ENCODE measurements around the gene SMCO1. TPM values are rescaled to one million over a fixed set of nuclear protein-coding genes. Genes with fewer than 3 reads are reported as not detected.

SMCO1 gene
- total and polyA plus RNA-seq, 2 donors (not counting 3 experiments of a cell fraction or from before 2014, with no cell fraction given), result not detected

DNA sequence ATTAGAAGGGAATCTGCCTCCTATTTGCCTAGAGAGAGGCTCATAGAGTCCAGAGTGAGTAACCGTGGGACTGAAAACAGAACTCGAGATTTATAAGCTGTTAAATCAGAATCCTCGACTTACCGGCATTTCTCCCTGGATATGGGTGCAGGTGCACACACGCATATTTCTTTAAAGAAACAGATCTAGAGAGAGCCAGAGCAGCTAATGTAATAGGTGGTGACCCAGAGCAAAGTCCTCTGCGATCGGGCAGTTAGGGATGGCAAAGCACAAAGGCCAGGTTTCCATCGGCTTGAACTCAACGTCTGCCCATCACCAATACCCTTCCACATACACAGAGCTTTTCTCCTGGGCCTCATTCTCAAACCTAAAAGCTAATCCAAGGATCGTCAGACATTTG is 25.4 kb downstream of the SMCO1 start:
- Histone ChIP-seq H3K9me3 (replicated peaks; ENCODE audit: control insufficient read depth, insufficient read depth, low read length) (no peaks in the 10 kb centered on the region), H3K27ac (ENCODE audit: insufficient read depth, low read depth, low read length) (no peak overlapping the region), H4K20me1 (replicated peaks; ENCODE audit: control insufficient read depth, extremely low read depth, insufficient read depth, low read length) (peaks cover 3% of the 10 kb centered on the region), H3K9ac (replicated peaks; ENCODE audit: extremely low read depth, insufficient read depth, low read length) (no peak overlapping the region), H3K36me3 (ENCODE audit: control insufficient read depth in 2 of 2, extremely low read depth in 1 of 2, insufficient read depth in 2 of 2, low read length in 2 of 2) (peaks cover 8 to 9% of the 10 kb centered on the region in 2 experiments), H3K4me2 (ENCODE audit: insufficient read depth, low read length) (no peak overlapping the region), H3K4me3 (replicated peaks in 1 of 3; ENCODE audit: insufficient read depth in 1 of 3, low read depth in 1 of 3, low read length in 3 of 3) (no peak overlapping the region), H3K4me1 (ENCODE audit: control insufficient read depth, extremely low read depth, insufficient read depth, low read length) (no peaks in the 10 kb centered on the region), H3K79me2 (ENCODE audit: control insufficient read depth, insufficient read depth, low read length) (peaks cover 62% of the 10 kb centered on the region), H2AFZ (ENCODE audit: low read depth, low read length) (no peak overlapping the region), H3K9me1 (replicated peaks; ENCODE audit: control insufficient read depth, extremely low read depth, insufficient read depth, low read length) (no peaks in the 10 kb centered on the region), H3K27me3 (ENCODE audit: control insufficient read depth in 2 of 2, insufficient read depth in 2 of 2, low read length in 2 of 2) (no peaks in the 10 kb centered on the region)
- TF ChIP-seq MYC (IDR thresholded peaks at IDR 0.05; ENCODE audit: low read depth, low read length), result no peak
- TF ChIP-seq, protein P1, sequence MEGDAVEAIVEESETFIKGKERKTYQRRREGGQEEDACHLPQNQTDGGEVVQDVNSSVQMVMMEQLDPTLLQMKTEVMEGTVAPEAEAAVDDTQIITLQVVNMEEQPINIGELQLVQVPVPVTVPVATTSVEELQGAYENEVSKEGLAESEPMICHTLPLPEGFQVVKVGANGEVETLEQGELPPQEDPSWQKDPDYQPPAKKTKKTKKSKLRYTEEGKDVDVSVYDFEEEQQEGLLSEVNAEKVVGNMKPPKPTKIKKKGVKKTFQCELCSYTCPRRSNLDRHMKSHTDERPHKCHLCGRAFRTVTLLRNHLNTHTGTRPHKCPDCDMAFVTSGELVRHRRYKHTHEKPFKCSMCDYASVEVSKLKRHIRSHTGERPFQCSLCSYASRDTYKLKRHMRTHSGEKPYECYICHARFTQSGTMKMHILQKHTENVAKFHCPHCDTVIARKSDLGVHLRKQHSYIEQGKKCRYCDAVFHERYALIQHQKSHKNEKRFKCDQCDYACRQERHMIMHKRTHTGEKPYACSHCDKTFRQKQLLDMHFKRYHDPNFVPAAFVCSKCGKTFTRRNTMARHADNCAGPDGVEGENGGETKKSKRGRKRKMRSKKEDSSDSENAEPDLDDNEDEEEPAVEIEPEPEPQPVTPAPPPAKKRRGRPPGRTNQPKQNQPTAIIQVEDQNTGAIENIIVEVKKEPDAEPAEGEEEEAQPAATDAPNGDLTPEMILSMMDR (IDR thresholded peaks at IDR 0.05; ENCODE audit: extremely low read depth in 1 of 2, insufficient read depth in 1 of 2, low read depth in 1 of 2, low read length in 2 of 2), result no peak
- TF ChIP-seq, protein P2, sequence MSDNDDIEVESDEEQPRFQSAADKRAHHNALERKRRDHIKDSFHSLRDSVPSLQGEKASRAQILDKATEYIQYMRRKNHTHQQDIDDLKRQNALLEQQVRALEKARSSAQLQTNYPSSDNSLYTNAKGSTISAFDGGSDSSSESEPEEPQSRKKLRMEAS (IDR thresholded peaks at IDR 0.05; ENCODE audit: insufficient read depth, insufficient read length), result no peak
- no peak for TF ChIP-seq FOS (IDR thresholded peaks at IDR 0.05; ENCODE audit: borderline replicate concordance, insufficient read depth, low read length)
- no peak for TF ChIP-seq GATA2 (IDR thresholded peaks at IDR 0.05; ENCODE audit: insufficient read depth, insufficient read length, low read depth, low read length)
- TF ChIP-seq EZH2 (IDR thresholded peaks at IDR 0.05; ENCODE audit: borderline replicate concordance, low read depth, low read length, severe bottlenecking), result no peak
- TF ChIP-seq JUN (IDR thresholded peaks at IDR 0.05; ENCODE audit: borderline replicate concordance, insufficient read depth, insufficient read length, low read depth), result no peak
- TF ChIP-seq POLR2AphosphoS5 (IDR thresholded peaks at IDR 0.05; ENCODE audit: insufficient read depth, low read depth, low read length), result no peak
- TF ChIP-seq POLR2A (IDR thresholded peaks at IDR 0.05; ENCODE audit: low read depth, low read length), result no peak
- ChIA-PET CTCF (interaction anchor here (1.0 kb wide), 1 partner anchor 30 kb away, joined by 3 read pairs; no protein-coding TSS in a partner anchor), POLR2A (interaction anchor here (0.5 to 0.7 kb wide), 2 partner anchors 39 to 45 kb away, joined by 3 to 10 read pairs; no protein-coding TSS in a partner anchor)
- intact Hi-C loops (cut with micrococcal nuclease), result no loop called here
- no peak for DNase-seq (ENCODE audit: low read depth, low spot score)
- no TSS peak for BruUV-seq (replicated peaks)
- dilution Hi-C loops (cut with MboI; ENCODE audit: extremely low pct_ligation_motif_present, low sequenced_read_pairs), result no loop called here
- FAIRE-seq, result no peak

Data from endothelial cell of umbilical vein (primary cell).